GM13976 (cell line): ENCODE data around the gene CDH13.

ENCODE experiments used
- DNase-seq: peaks from one replicate; pipeline ENCODE4 v3.0.0; 2012; ENCODE audit warnings: low spot score
- CTCF ChIP-seq: IDR thresholded peaks from 2 replicates; pipeline ENCODE4 v1.5.1; 2012; ENCODE audit warnings: borderline replicate concordance, mild to moderate bottlenecking; ENCODE audit not compliant: insufficient read depth; ENCODE audit errors: extremely low read depth, missing control alignments, control extremely low read depth
- in situ Hi-C: fragments of 300-500 bp; cut with MboI; formaldehyde crosslinking; loops from one replicate; pipeline ENCODE4 v1.12.0; 2022; ENCODE audit warnings: low sequenced_read_pairs, mixed read lengths, inconsistent platforms; ENCODE audit not compliant: unreplicated experiment

CDH13 gene

GRCh38 chr16:83305092-83305491 is 678.3 kb downstream of the CDH13 start:
- in situ Hi-C loops: no loop called here
- DNase-seq: no peak
- TF ChIP-seq CTCF: no peak

- in situ Hi-C loops: no loop called here
- DNase-seq: no peak
- TF ChIP-seq CTCF: no peak
Observed at GRCh38 chr16:83306961-83307593, 680.3 kb downstream of the CDH13 start.

- DNase-seq: no peak
- in situ Hi-C loops: no loop called here
- no peak for TF ChIP-seq CTCF
Observed at GRCh38 chr16:83307594-83307992, 680.8 kb downstream of the CDH13 start.

GRCh38 chr16:83308414-83308813 is 681.6 kb downstream of the CDH13 start:
- no peak for DNase-seq
- no peak for TF ChIP-seq CTCF
- in situ Hi-C loops: no loop called here

GRCh38 chr16:83310816-83311215 is 684.0 kb downstream of the CDH13 start:
- no peak for DNase-seq
- no peak for TF ChIP-seq CTCF
- in situ Hi-C loops: no loop called here

- TF ChIP-seq CTCF: no peak
- in situ Hi-C loops: no loop called here
- DNase-seq: no peak
Observed at GRCh38 chr16:83312015-83312717, 685.4 kb downstream of the CDH13 start.
